DMS153 treated with DMSO at 0.1 percent for 48 hours (cell line): Measurements from ENCODE around the gene MSMO1.
"Not testable (repeated sequence)": the region's sequence is repeated elsewhere in the genome, so short reads cannot be mapped to it uniquely, and the experiment has no call there.

Experiments
- DNase-seq: peaks from one replicate; lab custom pipeline; 2025; ENCODE audit not compliant: unreplicated experiment; lab: John Stamatoyannopoulos, UW

The MSMO1 gene

DNA sequence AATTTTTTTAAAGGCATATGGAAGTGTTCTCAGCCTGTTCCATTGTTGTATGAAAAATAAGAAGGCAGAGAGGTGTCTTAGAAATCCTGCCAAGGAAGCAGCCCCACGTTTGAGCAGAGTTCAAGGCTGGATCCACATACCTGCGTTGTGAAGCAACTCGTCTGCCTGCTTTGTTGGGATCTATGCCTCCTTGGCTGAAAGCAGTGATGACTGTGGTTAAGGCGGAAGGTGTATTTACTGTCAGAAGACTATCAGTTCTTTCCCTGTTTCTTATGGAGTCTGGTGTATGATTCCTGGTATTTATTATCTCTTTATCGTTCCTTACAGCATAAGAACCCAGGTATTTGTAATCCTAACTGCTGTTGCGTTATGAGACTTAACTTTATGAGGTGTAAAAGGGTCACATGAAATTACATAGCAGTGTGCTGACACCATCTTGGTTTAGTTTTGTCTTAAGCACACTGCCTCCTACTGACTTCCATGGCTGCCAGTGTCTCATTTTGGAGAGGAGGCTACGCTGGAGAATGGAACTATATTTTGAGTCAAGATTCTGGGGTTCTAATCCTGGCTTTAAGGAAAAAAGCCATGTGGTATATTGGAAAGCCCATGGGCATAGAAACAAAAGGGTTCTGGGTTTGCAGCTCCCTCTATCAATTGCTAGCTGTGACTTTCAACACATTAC lies 3.1 kb upstream of the MSMO1 start:
- no peak for DNase-seq

DNA sequence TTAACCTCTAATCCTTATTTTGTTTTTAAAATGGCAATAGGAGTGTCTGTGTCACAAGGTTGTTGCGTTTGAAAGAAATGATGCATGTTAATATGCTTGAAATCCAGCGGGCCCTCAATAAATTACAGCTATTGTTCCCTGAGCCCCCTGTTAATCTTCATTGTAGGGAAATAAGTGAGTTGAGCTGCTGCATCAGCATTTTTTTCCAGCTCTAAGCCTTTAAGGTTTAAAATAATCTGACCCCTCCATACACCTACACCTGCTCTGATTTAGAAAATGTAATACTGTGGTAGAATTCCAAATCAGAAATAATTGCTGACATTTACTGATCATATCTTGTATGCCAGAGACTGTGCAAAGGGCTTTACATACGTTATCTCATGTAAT lies 2.6 kb upstream of the MSMO1 start:
- DNase-seq = no peak

DNA sequence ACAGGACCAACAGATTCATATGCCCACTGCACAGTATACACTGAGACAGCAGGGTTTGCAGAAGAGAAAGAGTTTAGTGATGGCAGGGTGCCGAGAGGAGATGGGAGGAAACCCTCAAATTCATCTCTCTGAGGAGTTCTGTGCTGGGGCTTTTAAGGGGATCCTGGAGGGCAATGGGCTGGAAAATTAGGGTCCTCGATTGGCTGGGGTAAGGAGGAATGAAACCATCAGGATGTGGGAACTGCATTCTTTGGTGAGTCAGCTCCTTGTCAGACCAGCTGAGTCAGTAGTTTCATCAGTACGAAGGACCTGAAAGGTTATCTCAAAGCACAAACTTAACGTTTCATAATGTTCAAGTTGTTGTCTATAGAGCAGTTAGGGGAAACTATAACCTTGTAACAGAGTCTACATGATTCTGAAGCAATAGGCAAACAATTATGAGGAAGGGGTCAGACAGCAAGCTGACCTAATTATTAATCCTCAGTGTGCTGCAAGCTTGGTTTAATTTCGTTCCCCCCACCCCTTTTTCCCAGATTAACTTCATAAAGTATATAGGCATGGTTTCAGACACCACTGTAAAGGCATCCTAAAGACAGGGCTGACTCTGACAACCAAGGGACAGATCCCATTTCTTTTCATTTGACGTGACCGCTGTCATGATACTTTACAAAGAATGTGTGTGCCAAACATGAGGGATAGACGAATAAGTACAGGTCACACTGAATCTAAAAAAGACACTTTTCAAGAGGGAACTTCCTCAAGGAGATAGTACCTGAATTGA lies 1.5 kb upstream of the MSMO1 start:
- DNase-seq = no peak

DNA sequence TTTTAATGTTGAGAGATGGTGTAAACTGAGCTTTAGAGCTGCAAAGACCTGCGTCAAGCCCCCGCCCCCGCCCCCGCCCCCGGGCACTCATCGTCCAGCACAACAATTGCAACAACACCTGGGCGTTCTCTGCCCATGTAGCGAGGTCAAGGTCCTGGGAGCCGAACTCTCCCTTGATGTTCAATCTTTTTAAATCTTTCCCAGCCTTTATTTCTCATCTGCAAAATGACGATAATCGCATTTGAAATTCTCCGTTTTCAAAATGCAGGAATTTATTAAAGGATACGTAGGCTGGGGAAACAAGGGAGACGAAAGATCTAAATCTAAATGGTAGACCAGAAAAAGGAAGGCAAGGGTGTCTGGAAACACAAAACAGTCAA lies 648 bp upstream of the MSMO1 start:
- peak; percentile 38 for DNase-seq

DNA sequence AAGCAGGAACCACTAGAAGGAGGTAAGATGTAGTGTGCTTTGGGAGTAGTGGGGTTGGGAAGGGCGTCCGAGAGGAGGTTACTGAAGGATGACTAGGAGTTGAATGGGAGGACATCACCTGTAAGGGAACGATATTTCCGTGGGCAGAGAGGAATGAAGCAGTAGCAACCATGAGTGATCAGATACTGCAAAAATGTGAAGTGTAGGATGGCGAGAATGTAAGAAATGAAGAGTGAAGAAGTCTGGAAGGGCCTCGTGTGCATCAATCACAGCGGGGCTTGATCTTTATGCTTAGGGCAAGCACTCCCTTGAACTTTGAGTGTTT lies 594 bp downstream of the MSMO1 start:
- DNase-seq = no peak

DNA sequence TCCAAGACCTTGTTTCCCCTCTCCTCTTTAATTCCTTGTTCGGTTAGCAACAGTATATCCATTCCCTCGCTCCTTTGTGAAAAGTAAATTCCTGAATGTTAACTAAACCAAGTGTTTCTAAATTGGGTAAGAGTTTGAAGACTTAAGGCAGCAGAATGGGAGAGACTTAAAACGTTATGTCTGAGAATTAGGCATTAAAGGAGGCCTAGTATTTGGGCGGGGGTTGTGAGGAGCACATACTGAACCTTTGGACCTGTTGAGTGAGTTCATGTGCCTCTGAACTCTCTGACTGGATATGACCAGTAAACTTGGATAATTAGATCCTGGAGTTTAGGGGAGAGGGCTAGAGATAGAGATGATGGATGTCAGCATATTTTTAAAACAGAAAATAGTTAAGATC lies 1.2 kb downstream of the MSMO1 start:
- no peak for DNase-seq

DNA sequence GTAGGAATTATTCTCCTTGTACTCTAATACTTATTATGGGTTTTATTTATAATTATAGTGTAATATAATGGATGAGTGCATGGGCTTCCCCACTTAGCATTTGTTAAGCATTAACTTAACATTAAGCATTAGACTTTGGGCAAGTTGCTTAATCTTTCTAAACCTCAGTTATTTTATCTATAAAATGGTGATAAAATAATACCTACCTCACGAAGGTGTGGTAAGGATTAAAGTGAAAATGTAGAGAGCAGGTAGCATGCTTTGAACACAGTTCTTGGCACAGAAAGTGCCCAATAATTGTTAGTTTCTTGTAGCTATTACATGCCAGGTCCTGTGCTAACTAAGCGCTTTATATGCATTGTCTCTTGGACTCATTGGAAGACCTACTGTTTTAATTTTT lies 2.6 kb downstream of the MSMO1 start:
- DNase-seq = no peak

DNA sequence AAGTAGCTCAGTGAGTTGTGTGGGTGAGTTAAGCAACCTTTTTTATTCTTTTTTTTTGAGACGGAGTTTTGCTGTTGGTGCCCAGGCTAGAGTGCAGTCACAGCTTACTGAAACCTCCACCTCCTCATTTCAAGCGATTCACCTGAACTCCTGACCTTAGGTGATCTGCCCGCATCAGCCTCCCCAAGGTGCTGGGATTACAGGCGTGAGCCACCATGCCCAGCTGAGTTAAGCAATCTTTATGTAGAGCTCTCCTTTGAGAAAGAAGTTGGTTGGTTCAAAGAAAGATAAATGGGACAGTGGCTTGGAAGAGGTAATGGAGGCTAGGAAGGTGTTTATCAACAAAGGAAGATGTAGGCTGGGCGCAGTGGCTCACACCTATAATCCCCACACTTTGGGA lies 3.2 kb downstream of the MSMO1 start:
- DNase-seq = no peak

DNA sequence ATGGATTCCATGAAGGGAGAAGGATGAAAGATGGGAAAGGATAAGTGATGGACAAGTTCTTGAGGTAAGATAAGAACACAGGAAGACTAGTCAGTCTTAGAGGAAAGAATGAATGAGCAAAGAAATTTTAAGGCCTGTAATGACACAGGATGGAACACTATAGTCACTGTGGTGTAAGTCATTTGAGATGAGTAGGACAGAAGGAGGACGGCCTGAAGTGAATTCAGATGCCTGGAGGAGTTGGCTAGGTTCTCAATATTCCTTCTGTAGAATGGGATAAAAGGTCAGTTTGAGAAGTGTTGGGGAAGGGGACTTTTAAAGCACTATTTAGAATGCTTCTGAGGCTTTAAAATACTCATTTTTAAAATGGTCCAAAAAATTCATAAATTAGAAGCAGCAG lies 3.9 kb downstream of the MSMO1 start:
- DNase-seq = no peak

DNA sequence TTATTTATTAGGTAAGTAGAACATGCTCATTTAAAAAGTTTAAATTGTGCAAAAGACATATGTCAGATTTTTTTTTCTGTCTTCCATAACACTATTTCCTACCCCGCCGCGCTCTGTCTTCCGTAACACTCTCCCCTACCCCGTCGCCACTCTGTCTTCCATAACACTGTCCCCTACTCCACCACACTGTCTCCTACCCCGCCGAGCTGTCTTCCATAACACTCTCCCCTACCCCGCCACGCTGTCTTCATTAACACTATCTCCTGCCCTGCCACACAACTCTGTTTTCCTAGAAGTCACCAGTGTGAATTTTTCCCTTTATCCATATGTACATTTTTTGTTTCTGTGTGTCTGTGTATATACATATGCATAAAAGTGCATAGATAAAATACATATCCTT lies 4.4 kb downstream of the MSMO1 start:
- no peak for DNase-seq

DNA sequence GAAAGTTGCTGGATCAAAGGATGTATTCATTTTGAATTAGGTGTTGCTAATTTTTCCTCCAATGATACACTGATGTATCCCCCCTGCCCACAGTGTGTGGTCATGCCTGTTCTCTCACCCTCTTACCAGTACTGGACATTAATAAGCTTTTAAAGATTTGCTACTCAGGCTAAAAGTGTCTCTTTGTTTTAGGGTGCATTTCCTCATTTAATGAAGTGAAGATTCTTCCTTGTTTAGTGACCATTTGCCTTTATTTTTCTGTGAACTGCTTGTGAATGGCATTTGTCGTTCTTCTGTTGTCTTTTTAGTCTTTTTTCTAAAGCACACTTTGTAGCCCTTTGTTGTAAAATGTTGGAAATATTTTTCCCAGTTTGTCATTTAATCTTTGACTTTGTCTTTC lies 5.0 kb downstream of the MSMO1 start:
- DNase-seq = no peak

DNA sequence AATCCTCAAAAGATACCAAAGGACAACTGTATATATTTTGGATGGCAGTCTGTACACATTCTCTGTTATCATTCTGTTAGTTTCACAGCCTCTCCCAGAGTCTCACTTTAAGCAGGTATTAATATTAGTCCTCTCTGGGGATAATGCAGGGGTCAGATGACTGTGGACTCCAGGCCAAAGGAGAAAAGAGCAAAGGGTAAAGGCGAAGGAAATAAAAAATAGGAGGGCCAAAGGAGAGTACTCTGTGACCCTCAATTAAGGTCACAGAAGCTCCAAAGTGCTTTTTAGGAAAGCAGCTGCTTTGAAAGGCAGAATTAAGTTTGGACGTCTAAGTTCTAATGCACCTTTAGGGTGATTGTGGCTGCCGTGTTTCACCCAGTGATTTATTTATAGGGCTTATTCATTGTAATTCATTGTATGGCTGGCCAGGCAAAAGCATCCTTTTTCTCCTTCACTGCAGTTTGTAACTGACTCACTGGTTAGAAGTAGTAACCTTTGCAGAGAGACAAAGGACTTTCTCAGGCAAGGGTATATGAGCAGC lies 7.8 kb downstream of the MSMO1 start:
- DNase-seq = no peak

DNA sequence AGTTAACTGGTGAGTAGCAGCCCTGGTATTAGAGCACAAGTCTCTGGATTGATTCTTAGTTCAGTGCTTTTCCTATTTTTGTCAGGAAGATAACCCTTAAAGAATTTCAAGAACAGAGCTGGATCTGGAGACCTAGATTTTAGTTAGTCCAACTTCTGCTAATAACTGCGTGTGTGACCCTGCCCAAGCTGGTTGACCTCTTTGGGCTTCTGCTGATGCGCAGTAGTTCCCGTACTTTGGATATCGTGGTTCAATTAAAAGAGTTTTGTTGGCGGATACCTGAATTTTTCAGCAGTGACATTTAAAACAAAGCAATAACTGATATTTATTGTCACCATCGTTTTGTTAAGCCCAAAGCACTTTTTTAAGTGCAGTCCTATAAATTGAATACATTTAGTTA lies 9.3 kb downstream of the MSMO1 start:
- no peak for DNase-seq

DNA sequence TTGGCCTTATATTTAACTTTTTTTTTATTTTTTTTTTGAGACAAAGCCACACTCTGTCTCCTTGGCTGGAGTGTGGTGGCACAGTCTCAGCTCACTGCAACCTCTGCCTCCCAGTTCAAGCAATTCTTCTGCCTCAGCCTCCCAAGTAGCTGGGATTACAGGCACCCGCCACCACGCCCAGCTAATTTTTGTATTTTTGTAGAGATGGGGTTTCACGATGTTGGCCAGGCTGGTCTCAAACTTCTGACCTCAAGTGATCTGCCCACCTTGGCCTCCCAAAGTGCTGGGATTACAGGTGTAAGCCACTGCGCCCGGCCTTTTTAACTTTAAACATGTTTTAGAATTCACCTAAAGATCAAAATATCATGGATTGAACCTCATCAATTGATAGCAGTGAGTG lies 14.9 kb downstream of the MSMO1 start:
- not testable (repeated sequence) for DNase-seq

DNA sequence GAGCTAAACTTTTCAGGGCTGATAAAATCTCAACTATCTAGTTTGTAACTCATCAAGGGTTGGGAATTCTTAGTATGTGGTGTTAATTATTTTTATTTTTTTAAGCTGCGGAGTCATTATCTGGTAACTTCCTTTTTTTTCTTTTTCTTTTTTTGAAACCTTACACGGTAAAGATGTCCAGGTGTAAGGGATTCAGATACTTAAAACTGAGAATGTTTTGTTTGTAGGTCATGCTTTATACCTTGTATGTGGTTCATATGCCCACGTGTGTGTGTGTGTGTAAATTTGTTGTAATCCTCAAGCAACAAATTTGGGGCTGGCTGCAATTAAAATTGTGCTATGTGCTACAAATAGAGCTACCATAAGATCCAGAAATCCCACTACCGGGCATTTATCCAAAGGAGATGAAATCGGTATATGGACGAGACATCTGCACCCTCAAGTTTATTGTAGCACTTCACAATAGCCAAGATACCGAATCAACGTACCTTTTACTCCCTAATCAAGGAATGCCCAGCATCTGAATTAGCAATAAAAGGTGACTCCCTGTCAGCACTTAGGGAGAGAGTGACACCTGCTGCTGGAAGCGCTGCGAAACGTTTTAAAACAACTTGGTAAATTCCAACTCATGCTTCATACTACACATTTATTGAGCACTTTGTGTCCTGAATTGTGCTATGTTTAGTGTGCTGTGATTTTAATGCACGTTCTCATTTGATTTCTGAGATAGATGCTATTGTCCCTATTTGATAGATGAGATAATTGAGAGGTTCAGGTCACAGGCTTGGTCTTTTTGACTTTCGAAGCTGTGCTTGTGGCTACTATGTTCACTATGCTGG lies 16.1 kb downstream of the MSMO1 start:
- peak; percentile 31 for DNase-seq

DNA sequence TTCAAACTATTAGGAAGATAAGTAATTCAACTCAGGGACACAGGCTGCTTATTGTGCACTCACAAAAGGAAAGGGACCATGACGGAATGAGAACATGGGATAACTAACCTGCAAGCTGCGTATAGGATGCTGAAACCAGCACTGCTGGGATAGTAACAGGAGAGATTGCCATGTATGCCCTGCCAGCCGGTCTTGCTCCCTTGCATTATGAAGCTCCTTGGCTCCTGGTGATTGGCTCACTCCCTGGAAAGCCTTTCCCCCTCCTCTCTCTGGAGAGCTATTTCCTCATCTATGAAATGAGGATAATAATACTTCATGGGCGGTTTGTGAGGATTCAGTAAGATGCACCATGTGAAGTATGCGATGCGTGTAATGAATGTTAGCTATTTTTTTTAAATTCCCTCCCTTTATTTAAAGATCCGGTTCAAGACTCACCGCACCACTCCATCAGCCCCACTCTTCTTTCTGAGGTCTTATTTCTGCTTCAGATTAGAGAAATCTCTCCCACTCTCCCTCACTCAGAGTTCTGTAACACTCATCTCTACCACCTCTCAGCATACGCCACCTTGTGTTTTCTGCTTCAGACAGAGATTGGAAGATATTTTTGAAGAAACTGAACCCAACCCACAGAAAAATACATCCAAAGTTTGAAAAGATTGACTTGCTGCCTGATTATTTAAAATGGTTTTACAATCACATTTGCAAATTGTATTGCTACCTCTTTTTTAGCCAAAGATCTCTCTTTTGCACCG lies 18.4 kb downstream of the MSMO1 start:
- DNase-seq = no peak

DNA sequence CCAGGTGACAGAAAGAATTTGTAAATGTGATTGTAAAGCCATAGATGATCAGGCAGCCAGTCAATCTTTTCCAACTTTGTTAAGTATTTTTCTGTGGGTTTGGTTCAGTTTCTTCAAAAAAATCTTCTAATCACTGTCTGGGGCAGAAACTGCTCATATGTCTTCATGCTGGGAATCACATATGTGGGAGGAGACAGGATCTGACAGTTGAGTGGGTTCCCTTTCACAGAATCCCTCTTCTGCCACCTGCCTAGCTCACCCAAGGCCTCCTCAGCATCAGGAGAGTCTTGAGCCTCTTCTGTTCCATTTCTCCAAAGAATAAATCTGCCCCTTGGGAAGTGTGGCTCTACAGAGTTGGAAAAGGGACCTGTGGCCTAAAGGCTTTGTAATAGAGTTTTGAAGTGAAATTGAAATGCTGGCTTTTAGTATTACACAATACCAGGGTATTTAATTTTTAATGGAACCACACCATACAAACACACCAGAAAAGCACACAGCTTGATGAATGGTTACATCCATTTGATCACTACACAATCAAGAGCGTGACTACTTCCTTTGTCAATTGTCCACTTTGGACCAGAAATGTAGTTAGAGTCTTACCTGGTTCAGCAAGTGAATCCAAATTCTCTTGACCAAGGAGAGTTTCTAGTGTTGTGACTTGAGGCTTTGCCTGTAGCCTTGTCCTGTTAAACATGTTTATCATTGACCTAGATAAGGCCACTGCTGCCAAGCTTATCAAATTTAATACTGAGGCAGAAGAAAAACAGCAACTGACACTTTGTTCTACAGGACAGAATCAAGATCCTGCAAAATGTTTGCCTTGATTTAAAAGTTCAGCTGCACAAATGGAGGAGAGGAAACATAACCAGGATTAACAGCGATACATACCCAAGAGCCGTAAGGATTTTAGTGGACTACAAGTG lies 20.4 kb downstream of the MSMO1 start:
- DNase-seq = no peak

DNA sequence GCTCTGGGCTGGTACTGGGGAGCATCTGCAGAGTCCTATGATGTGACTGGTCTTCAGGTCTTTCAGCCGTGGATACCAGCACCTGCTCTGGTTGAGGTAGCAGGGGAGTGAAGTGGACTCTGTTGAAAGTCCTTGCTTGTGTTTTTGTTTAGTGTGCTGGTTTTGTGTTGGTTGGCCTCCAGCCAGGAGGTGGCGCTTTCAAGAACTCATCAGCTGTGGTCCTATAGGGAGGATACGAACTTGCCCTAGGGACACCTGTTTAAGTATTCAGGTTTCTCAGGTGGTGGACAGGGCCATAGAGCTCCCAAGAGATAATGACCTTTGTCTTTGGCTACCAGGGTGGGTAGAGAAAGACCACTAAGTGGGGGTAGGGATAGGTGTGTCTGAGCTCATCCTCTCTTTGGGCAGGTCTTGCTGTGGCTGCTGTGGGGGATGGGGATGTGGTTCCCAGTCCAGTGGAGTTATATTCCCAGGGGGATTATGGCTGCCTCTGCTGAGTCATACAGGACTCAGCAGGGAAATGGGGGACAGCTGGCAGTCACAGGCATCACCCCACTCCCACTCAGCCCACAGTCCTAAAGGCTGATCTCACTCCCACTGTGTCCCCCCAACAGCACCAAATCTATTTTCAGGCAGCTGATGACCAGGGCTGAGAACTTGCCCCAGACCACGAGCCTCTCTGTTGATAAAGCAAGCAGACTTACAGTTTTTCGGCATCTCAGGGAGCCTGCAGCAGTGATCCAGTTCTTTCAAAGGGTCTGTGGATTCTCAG lies 24.1 kb downstream of the MSMO1 start:
- DNase-seq = no peak

DNA sequence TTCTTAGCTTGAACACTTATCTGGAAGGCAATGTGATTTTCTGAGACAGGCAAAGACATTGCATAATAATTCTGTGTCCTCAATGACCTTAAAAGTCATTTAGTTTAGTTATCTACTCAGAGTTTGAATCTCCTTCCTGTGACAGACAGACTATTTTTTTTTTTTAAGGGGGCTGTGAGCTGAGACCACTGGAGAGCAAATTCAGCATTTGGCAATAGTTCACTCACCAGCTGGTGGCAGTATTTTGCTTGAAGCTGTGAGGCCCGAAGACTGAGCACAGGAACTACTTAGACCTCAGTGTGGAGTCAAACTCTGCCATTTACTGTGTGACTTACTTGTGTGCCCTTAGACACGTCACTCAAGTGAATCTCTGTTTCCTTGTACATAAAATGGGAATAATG lies 28.4 kb downstream of the MSMO1 start:
- DNase-seq = no peak
